Esophagus squamous epithelium (tissue), 4 donors: Measurements from ENCODE around the gene BCL11B.

ENCODE experiments used
- CTCF ChIP-seq, 6 experiments: fragments of 450-650 bp in 4 of 6; fragments of 200-600 bp in 2 of 6; sonication (generic) in 2 of 6; IDR thresholded peaks; one replicate each; pipeline ENCODE4 v1.5.1; 2016 to 2019; ENCODE audit warnings: antibody characterized with exemption in 6 of 6, mild to moderate bottlenecking in 4 of 6, moderate library complexity in 4 of 6
- POLR2A ChIP-seq, 4 donors: fragments of 450-650 bp; IDR thresholded peaks; one replicate each; pipeline ENCODE4 v1.6.1; 2017; ENCODE audit warnings: antibody characterized with exemption in 4 of 4, mild to moderate bottlenecking in 4 of 4, moderate library complexity in 3 of 4

- no peak for TF ChIP-seq CTCF (IDR thresholded peaks at IDR 0.05)
- TF ChIP-seq POLR2A (IDR thresholded peaks at IDR 0.05): no peak
These were observed 84.1 kb downstream of the BCL11B start for GRCh38 chr14:99187858-99188257.
